PC-3 (cell line): ENCODE data around the gene MTRFR.
"Not testable (repeated sequence)": the region's sequence is repeated elsewhere in the genome, so short reads cannot be mapped to it uniquely, and the experiment has no call there.

Experiments used
- EZH2 ChIP-seq: fragments of 300-600 bp; sonication (generic); IDR thresholded peaks from one replicate; pipeline ENCODE4 v1.6.1; 2017; ENCODE audit warnings: antibody characterized with exemption, mild to moderate bottlenecking, low read length; ENCODE audit not compliant: unreplicated experiment
- EZH2phosphoT487 ChIP-seq: fragments of 300-600 bp; sonication (generic); IDR thresholded peaks from 2 replicates; pipeline ENCODE4 v1.6.1; 2018; ENCODE audit warnings: mild to moderate bottlenecking, antibody characterized with exemption, low read length, borderline replicate concordance
- TF ChIP-seq, protein P1 (sequence below): fragments of 300-600 bp; sonication (generic); conservative IDR thresholded peaks from 2 replicates; pipeline ENCODE4 v1.5.1; 2017; ENCODE audit warnings: antibody characterized with exemption, low read depth, mild to moderate bottlenecking, low read length

DNA sequence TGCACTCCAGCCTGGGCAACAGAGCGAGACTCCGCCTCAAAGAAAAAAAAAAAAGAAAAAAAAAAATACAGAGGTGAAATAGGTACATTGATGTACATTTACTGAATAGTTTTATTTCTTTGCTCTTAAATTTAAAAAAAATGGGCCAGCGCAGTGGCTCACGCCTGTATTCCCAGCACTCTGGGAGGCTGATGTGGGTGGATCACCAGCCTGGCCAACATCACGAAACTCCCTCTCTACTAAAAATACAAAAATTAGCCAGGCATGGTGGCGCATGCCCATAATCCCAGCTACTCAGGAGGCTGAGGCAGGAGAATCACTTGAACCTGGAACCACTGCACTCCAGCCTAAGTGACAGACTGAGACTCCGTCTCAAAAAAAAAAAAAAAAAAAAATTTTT, 25.4 kb upstream of the MTRFR start:
- TF ChIP-seq, protein P1, sequence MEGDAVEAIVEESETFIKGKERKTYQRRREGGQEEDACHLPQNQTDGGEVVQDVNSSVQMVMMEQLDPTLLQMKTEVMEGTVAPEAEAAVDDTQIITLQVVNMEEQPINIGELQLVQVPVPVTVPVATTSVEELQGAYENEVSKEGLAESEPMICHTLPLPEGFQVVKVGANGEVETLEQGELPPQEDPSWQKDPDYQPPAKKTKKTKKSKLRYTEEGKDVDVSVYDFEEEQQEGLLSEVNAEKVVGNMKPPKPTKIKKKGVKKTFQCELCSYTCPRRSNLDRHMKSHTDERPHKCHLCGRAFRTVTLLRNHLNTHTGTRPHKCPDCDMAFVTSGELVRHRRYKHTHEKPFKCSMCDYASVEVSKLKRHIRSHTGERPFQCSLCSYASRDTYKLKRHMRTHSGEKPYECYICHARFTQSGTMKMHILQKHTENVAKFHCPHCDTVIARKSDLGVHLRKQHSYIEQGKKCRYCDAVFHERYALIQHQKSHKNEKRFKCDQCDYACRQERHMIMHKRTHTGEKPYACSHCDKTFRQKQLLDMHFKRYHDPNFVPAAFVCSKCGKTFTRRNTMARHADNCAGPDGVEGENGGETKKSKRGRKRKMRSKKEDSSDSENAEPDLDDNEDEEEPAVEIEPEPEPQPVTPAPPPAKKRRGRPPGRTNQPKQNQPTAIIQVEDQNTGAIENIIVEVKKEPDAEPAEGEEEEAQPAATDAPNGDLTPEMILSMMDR = not testable (repeated sequence)
- TF ChIP-seq EZH2, EZH2phosphoT487: not testable (repeated sequence)
